Measurements from ENCODE around the gene CELA2A.

CELA2A gene

DNA sequence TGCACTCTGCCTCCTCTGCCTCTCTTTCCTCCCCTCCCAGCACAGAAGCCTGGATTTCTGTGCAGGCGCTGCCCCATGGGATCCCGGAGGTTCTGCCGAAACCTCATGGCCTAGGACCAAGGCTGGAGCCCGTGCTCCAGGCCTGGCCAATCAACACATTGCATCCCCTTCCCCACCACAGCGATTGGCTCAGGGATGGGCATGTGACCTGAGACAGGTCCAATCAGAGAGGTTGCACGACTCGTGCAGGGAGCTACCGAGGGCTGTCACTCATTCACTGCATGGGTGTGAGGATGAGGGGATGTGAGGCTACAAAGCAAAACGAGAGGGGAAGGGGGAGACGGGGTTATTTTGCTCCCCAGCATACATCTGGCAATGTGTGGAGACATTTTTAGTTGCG lies 16.1 kb downstream of the CELA2A start:
- no peak overlapping the region for H4K5ac ChIP-seq (ENCODE audit: low read length)
- H2BK15ac ChIP-seq (replicated peaks; ENCODE audit: low read depth), result no peak overlapping the region
- no peak overlapping the region for H3K4me3 ChIP-seq (ENCODE audit: low read length)
- no peaks in the 10 kb centered on the region for H3K4me1 ChIP-seq (ENCODE audit: control insufficient read depth, low read depth, low read length)
- no peak overlapping the region for H2AK5ac ChIP-seq (ENCODE audit: low read length)
- no peak overlapping the region for H3K4ac ChIP-seq (ENCODE audit: low read depth, low read length)
- H3K27ac ChIP-seq (ENCODE audit: low read depth, low read length), result no peak overlapping the region
- DNase-seq, result no peak
- no peak overlapping the region for H3K4me2 ChIP-seq (ENCODE audit: low read length)
- no peak overlapping the region for H4K8ac ChIP-seq (ENCODE audit: low read depth, low read length)
- H3K23ac ChIP-seq (ENCODE audit: low read length), result no peak overlapping the region
- H3K18ac ChIP-seq (ENCODE audit: low read length), result no peak overlapping the region
- no peaks in the 10 kb centered on the region for H3K27me3 ChIP-seq (ENCODE audit: insufficient read depth, low read length, poor library complexity)
- H3K36me3 ChIP-seq (ENCODE audit: control insufficient read depth, insufficient read depth, low read length), result no peaks in the 10 kb centered on the region
- no peak overlapping the region for H2BK120ac ChIP-seq (ENCODE audit: low read depth, low read length)
- H3K56ac ChIP-seq (ENCODE audit: low read length), result no peak overlapping the region
- WGBS (ENCODE audit: extremely low coverage, insufficient coverage, low lambda C conversion rate), result no CpG with 5 or more reads among the region's 11 CpGs
- no peaks in the 10 kb centered on the region for H3K79me2 ChIP-seq (ENCODE audit: control insufficient read depth, insufficient read depth, low read length)
- no peak overlapping the region for H2BK5ac ChIP-seq (ENCODE audit: low read length)
- H3K9ac ChIP-seq (ENCODE audit: low read length), result no peak overlapping the region
- H3K79me1 ChIP-seq (ENCODE audit: low read length), result no peaks in the 10 kb centered on the region

DNA sequence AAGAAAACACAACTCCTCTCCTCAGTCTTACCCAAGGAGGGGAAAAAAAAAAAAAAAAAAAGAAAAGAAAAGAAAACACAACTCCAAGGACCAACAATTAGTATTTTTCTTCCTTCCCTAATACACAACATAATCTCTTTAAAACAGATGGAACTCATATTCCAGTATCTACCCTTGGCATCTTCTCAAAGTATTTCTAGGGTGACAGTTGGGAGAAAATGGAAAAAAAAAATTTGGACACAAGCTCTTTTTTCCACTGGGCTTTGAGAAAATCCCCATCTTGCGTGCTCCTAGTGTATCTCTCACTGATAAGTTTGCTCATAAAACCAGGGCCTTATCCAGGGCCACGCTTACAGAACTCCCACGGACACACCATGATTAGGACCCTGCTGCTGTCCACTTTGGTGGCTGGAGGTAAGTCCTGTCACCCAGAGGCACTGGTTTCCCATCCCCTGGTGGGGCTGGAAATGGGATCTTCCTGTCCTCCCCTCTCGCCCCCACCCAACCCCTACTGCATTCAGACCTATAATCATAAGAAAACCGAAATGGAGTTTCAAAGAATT lies 19.3 kb downstream of the CELA2A start, which contains the start of gene CELA2B:
Gene CELA2B (plus strand): TSS at position 353 of the 563 bp plus-strand sequence. CDS start 22 bp downstream, at position 375.
- no CpG with 5 or more reads among the region's 5 CpGs for WGBS (ENCODE audit: extremely low coverage, insufficient coverage, low lambda C conversion rate)
- Histone ChIP-seq H4K5ac (ENCODE audit: low read length) (no peak within 1 kb of the TSS), H3K4ac (ENCODE audit: low read depth, low read length) (no peak within 1 kb of the TSS), H3K23ac (ENCODE audit: low read length) (no peak within 1 kb of the TSS), H3K79me2 (ENCODE audit: control insufficient read depth, insufficient read depth, low read length) (no peaks in the 10 kb centered on the region), H4K8ac (ENCODE audit: low read depth, low read length) (no peak within 1 kb of the TSS), H3K4me3 (ENCODE audit: low read length) (no peak within 1 kb of the TSS), H3K4me2 (ENCODE audit: low read length) (no peak within 1 kb of the TSS), H3K79me1 (ENCODE audit: low read length) (no peaks in the 10 kb centered on the region), H2BK120ac (ENCODE audit: low read depth, low read length) (no peak within 1 kb of the TSS), H3K36me3 (ENCODE audit: control insufficient read depth, insufficient read depth, low read length) (no peaks in the 10 kb centered on the region), H3K27ac (ENCODE audit: low read depth, low read length) (no peak within 1 kb of the TSS), H3K27me3 (ENCODE audit: insufficient read depth, low read length, poor library complexity) (no peaks in the 10 kb centered on the region), H3K9ac (ENCODE audit: low read length) (no peak within 1 kb of the TSS), H2BK5ac (ENCODE audit: low read length) (no peak within 1 kb of the TSS), H3K4me1 (ENCODE audit: control insufficient read depth, low read depth, low read length) (no peaks in the 10 kb centered on the region), H2BK15ac (replicated peaks; ENCODE audit: low read depth) (no peak within 1 kb of the TSS), H3K56ac (ENCODE audit: low read length) (no peak within 1 kb of the TSS), H2AK5ac (ENCODE audit: low read length) (no peak within 1 kb of the TSS), H3K18ac (ENCODE audit: low read length) (no peak within 1 kb of the TSS)
- no peak for DNase-seq

DNA sequence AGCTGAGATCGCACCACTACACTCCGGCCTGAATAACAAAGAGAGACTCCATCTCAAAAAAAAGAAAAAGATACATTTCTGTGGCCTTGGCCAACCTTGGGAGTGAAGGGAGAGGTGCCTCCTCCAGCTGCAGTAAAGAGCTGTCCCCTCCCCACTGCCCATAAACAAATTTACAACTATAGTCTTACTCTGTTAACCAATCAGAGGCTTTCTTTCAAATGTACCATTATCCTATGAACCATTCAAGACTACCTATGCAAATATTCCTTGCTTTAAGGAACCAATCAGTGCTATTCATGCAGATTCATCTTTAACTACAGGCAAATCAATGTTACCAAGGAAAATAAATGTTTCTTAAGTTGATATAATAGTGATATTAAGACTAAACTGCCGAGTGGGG lies 20.4 kb downstream of the CELA2A start:
- no peak overlapping the region for H3K4ac ChIP-seq (ENCODE audit: low read depth, low read length)
- no peak overlapping the region for H3K4me3 ChIP-seq (ENCODE audit: low read length)
- H3K18ac ChIP-seq (ENCODE audit: low read length), result no peak overlapping the region
- H3K9ac ChIP-seq (ENCODE audit: low read length), result no peak overlapping the region
- no peak overlapping the region for H2AK5ac ChIP-seq (ENCODE audit: low read length)
- no peaks in the 10 kb centered on the region for H3K27me3 ChIP-seq (ENCODE audit: insufficient read depth, low read length, poor library complexity)
- no peaks in the 10 kb centered on the region for H3K79me1 ChIP-seq (ENCODE audit: low read length)
- H3K56ac ChIP-seq (ENCODE audit: low read length), result no peak overlapping the region
- WGBS (ENCODE audit: extremely low coverage, insufficient coverage, low lambda C conversion rate), result no CpG with 5 or more reads among the region's 3 CpGs
- H3K23ac ChIP-seq (ENCODE audit: low read length), result no peak overlapping the region
- no peak overlapping the region for H4K5ac ChIP-seq (ENCODE audit: low read length)
- no peaks in the 10 kb centered on the region for H3K79me2 ChIP-seq (ENCODE audit: control insufficient read depth, insufficient read depth, low read length)
- no peak overlapping the region for H2BK120ac ChIP-seq (ENCODE audit: low read depth, low read length)
- H3K27ac ChIP-seq (ENCODE audit: low read depth, low read length), result no peak overlapping the region
- H3K4me2 ChIP-seq (ENCODE audit: low read length), result no peak overlapping the region
- no peak overlapping the region for H2BK15ac ChIP-seq (replicated peaks; ENCODE audit: low read depth)
- no peaks in the 10 kb centered on the region for H3K36me3 ChIP-seq (ENCODE audit: control insufficient read depth, insufficient read depth, low read length)
- no peak overlapping the region for H2BK5ac ChIP-seq (ENCODE audit: low read length)
- no peak overlapping the region for H4K8ac ChIP-seq (ENCODE audit: low read depth, low read length)
- DNase-seq, result no peak
- no peaks in the 10 kb centered on the region for H3K4me1 ChIP-seq (ENCODE audit: control insufficient read depth, low read depth, low read length)

DNA sequence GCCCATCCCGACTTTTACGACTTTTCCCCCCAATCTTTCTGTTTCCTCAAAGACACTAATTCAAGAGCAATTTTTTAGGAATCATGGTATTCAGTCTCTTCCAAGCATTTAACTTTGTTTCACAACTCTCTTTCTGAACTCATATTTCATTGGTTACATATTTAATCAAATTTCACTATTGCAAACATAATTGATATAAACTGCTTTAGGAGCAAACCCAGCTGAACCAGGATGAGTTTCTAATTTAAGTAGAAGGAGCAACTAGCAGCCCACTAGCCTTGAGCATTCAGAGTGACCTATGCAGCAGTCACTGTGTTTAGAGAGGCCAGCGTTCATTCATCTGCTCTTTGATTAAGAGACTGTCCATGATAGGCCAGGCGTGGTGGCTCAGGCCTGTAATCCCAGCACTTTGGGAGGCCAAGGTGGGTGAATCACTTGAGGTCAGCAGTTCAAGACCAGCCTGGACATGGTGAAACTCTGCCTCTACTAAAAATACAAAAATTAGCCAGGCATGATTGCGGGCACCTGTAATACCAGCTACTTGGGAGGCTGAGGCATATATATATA lies 21.2 kb downstream of the CELA2A start:
- H3K27me3 ChIP-seq (ENCODE audit: insufficient read depth, low read length, poor library complexity), result no peaks in the 10 kb centered on the region
- H2AK5ac ChIP-seq (ENCODE audit: low read length), result no peak overlapping the region
- no peak overlapping the region for H2BK5ac ChIP-seq (ENCODE audit: low read length)
- no peak overlapping the region for H3K4ac ChIP-seq (ENCODE audit: low read depth, low read length)
- no peak overlapping the region for H2BK15ac ChIP-seq (replicated peaks; ENCODE audit: low read depth)
- no peak overlapping the region for H3K23ac ChIP-seq (ENCODE audit: low read length)
- no peak overlapping the region for H3K56ac ChIP-seq (ENCODE audit: low read length)
- H3K4me1 ChIP-seq (ENCODE audit: control insufficient read depth, low read depth, low read length), result no peaks in the 10 kb centered on the region
- no peak overlapping the region for H4K5ac ChIP-seq (ENCODE audit: low read length)
- H3K79me2 ChIP-seq (ENCODE audit: control insufficient read depth, insufficient read depth, low read length), result no peaks in the 10 kb centered on the region
- no peak overlapping the region for H4K8ac ChIP-seq (ENCODE audit: low read depth, low read length)
- no peak for DNase-seq
- H3K9ac ChIP-seq (ENCODE audit: low read length), result no peak overlapping the region
- no peak overlapping the region for H3K4me2 ChIP-seq (ENCODE audit: low read length)
- no peaks in the 10 kb centered on the region for H3K79me1 ChIP-seq (ENCODE audit: low read length)
- no peak overlapping the region for H3K4me3 ChIP-seq (ENCODE audit: low read length)
- no peaks in the 10 kb centered on the region for H3K36me3 ChIP-seq (ENCODE audit: control insufficient read depth, insufficient read depth, low read length)
- H2BK120ac ChIP-seq (ENCODE audit: low read depth, low read length), result no peak overlapping the region
- H3K27ac ChIP-seq (ENCODE audit: low read depth, low read length), result no peak overlapping the region
- H3K18ac ChIP-seq (ENCODE audit: low read length), result no peak overlapping the region
- WGBS (ENCODE audit: extremely low coverage, insufficient coverage, low lambda C conversion rate), result no CpG with 5 or more reads among the region's 5 CpGs

DNA sequence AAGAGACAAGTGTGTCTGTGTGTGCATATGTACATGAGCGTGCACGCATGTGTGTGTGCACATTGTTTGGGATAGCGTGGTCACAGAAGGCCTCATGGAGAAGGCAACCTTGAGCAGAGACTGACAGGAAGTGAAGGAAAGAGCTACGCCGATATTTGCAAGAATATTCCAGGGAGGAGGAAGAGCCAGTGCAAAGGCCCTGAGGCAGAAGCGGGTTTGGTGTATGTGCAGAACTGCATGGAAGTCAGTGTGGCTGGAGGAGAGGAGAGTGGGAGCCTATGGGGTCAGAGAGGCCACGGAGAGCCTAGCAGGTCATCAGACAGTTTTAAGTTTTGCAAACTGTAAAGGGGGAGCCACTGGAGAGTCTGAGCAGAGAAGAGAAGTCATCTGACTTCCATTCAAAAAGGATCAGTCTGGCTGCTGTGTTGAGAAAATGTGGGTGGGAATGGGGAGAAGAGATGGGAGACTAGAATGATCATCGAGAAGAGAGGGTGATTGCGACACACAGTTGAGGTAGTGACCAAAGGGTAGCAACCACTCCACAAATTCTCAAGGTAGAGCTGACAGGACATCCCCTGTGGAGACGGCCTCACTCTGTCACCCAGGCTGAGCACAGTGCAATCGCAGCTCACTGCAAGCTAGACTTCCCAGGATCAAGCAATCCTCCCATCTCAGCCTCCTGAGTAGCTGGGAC lies 23.3 kb downstream of the CELA2A start:
- H4K5ac ChIP-seq (ENCODE audit: low read length), result no peak overlapping the region
- H3K4me3 ChIP-seq (ENCODE audit: low read length), result no peak overlapping the region
- H3K18ac ChIP-seq (ENCODE audit: low read length), result no peak overlapping the region
- H3K23ac ChIP-seq (ENCODE audit: low read length), result no peak overlapping the region
- no peak overlapping the region for H3K4me2 ChIP-seq (ENCODE audit: low read length)
- no peak overlapping the region for H2BK120ac ChIP-seq (ENCODE audit: low read depth, low read length)
- H3K4me1 ChIP-seq (ENCODE audit: control insufficient read depth, low read depth, low read length), result no peaks in the 10 kb centered on the region
- no peak overlapping the region for H2BK5ac ChIP-seq (ENCODE audit: low read length)
- H2AK5ac ChIP-seq (ENCODE audit: low read length), result no peak overlapping the region
- no peak overlapping the region for H3K27ac ChIP-seq (ENCODE audit: low read depth, low read length)
- no peak overlapping the region for H3K56ac ChIP-seq (ENCODE audit: low read length)
- no CpG with 5 or more reads among the region's 11 CpGs for WGBS (ENCODE audit: extremely low coverage, insufficient coverage, low lambda C conversion rate)
- no peak overlapping the region for H3K4ac ChIP-seq (ENCODE audit: low read depth, low read length)
- no peak overlapping the region for H3K9ac ChIP-seq (ENCODE audit: low read length)
- no peaks in the 10 kb centered on the region for H3K79me2 ChIP-seq (ENCODE audit: control insufficient read depth, insufficient read depth, low read length)
- H3K79me1 ChIP-seq (ENCODE audit: low read length), result no peaks in the 10 kb centered on the region
- no peak overlapping the region for H4K8ac ChIP-seq (ENCODE audit: low read depth, low read length)
- no peak overlapping the region for H2BK15ac ChIP-seq (replicated peaks; ENCODE audit: low read depth)
- no peak for DNase-seq
- no peaks in the 10 kb centered on the region for H3K27me3 ChIP-seq (ENCODE audit: insufficient read depth, low read length, poor library complexity)
- H3K36me3 ChIP-seq (ENCODE audit: control insufficient read depth, insufficient read depth, low read length), result no peaks in the 10 kb centered on the region

Measured in mesendoderm (in vitro differentiated cells).